SH-SY5Y (cell line): ENCODE measurements around the gene DMBT1.

Source experiments
- GATA2 ChIP-seq: IDR thresholded peaks from 2 replicates; pipeline ENCODE4 v1.6.1; 2011; ENCODE audit warnings: mild to moderate bottlenecking, low read depth, low read length
- GATA3 ChIP-seq: IDR thresholded peaks from 2 replicates; pipeline ENCODE4 v1.6.1; 2011; ENCODE audit warnings: low read depth, mild to moderate bottlenecking, low read length, moderate library complexity

GRCh38 chr10:122656741-122657140, 96.2 kb downstream of the DMBT1 start:
- no peak for TF ChIP-seq GATA3
- no peak for TF ChIP-seq GATA2
